Stimulated activated CD8-positive, alpha-beta memory T cell treated with anti-CD3 and anti-CD28 coated beads, Interleukin-15, amount 100 ng/mL, for 4 hours (primary cell): Measurements from ENCODE around the gene QKI.
"Not testable (repeated sequence)": the region's sequence is repeated elsewhere in the genome, so short reads cannot be mapped to it uniquely, and the experiment has no call there.

Source experiments
- DNase-seq, 2 donors: peaks; one replicate each; pipeline ENCODE4 v3.0.0-alpha.2; 2020; ENCODE audit warnings: low read depth in 2 of 2

Gene QKI

DNA sequence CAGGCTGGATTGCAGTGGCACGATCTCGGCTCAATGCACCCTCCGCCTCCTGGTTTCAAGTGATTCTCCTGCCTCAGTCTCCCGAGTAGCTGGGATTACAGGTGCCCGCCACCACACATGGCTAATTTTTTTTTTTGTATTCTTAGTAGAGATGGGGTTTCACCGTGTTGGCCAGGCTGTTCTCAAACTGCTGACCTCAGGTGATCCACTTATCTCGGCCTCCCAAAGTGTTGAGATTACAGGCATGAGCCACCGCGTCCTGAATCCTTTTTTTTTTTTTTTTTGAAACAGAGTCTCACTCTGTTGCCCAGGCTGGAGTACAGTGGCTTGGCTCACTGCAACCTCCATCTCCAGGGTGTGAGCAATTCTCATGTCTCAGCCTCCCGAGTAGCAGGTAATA is 24.9 kb downstream of the QKI start:
- DNase-seq = not testable (repeated sequence)

DNA sequence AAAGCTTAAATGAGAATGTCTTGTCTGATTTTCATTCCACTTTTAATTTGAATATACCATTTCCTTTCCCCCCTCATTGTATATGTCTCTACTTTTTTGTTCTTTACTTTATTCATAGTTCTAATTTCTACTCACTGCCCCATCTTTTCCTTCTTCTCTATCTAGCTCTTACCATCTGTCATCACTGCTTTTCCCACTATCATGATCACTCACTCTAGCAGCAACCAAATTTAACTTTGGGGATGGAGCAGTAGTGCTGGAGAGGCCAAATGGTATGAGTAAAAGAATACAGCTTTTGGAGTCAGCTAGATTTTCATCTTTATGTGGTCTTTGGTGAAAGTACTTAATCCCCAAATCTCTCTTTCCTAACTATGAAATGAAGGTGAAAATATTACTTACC is 25.5 kb downstream of the QKI start:
- no peak for DNase-seq

DNA sequence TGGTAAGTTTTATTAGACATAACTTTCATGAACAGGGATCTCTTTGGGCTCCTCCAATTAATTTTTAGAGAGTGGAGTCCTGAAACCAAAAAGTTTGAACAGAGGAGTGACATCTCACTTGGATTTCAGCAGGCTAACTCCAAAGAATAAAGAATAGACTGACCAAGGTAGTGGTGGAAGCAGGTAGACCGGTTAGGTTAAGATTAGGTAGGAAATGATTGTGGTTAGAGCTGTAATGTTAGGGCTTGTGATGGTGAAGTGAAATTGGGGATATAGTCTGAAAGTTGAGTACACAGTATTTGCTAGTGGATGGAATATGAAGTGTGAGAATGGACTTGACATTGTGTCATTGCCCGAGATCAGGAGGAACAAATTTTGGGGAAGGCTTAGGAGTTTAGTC is 27.8 kb downstream of the QKI start:
- DNase-seq = no peak

DNA sequence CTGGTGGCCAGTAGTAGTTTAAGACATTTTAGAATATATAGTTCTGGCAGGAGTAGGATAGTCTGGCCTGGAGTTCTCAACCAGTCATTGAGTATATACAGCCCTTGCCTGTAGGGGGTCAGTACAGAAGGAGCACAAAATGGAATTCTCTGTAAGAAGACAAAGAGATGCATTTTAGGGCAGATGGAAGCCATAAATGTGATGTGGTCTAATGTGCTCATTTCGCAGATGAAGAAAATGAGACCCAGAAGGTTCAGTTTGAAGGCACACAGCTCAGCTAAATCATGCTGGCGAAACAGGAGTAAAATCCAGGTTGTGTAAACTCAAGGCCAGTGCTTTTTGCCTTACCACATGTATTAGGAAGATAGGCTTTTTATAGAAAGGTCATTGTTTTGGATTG is 29.6 kb downstream of the QKI start:
- DNase-seq = no peak

DNA sequence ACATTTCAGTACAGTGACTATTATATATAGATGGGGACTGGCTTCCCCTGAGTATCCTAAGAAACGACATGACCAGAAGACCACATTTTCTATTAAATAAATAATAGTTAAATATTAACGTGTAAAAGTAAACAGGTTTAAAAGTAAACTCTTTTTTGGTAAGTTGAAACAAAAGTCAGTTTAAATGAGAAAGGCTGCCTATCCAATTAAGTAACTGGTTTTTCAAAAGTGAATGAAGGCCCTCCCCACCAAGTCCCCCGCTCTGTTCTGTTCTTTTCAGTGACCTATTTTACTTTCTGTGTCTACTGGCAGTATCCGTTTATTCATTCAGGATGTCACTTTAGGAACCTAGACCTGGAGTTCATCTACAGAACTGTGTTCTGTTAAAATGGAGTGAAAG is 32.0 kb downstream of the QKI start:
- no peak for DNase-seq

DNA sequence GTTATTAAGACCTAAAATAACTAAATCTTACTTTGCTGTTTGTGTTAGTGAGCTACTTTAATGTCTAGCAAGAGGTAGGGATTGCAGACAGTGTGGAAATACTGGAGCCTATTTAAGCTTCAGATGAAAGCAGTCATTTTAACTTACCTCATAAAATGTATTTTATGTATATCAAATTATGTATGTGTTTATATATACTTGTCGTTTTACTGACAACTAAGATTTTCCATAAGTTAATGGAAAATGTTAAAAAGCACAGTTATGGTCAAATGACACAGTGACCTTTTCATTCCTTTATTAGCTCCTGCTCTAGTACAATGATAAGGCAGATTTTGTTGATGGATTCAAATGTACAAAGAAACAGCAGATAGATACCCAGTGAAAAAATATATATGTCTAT is 34.6 kb downstream of the QKI start:
- no peak for DNase-seq

DNA sequence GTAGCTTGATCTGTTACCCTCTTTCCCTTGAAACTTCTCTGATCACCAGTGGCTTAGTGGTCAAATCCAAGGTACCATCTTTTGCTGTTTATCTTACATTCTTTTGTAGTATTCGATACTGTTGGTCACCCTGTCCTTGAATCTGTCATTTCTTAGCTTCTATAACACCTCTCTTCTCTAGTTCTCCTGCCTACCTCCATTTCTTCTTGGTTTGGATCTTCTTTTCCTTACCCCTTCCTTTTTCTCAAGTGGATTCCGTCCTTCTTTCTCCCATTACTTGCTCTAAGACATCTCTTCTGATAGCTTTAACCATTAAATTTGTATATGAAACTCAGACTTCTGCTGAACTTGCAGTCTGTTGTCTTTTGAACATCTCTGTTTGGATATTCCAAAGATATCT is 39.9 kb downstream of the QKI start:
- DNase-seq = no peak

DNA sequence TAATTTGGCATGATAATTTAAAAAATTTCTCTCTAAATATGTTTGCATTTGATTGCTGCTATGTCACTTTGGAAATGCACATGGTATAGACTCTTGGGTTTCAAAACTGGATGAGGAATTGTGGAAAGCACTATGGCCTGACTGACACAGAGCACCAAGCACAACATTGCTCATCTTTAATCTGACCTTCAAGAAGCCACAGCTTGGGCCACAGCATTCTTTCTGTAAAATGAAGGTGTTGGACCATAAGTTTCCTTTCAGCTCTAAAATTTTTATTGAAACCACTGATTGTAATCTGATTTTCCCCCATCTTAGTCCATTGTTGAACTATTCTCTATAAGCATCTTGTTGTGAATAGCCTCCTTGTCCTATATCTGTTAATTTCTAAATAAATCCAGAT is 41.0 kb downstream of the QKI start:
- DNase-seq = no peak

DNA sequence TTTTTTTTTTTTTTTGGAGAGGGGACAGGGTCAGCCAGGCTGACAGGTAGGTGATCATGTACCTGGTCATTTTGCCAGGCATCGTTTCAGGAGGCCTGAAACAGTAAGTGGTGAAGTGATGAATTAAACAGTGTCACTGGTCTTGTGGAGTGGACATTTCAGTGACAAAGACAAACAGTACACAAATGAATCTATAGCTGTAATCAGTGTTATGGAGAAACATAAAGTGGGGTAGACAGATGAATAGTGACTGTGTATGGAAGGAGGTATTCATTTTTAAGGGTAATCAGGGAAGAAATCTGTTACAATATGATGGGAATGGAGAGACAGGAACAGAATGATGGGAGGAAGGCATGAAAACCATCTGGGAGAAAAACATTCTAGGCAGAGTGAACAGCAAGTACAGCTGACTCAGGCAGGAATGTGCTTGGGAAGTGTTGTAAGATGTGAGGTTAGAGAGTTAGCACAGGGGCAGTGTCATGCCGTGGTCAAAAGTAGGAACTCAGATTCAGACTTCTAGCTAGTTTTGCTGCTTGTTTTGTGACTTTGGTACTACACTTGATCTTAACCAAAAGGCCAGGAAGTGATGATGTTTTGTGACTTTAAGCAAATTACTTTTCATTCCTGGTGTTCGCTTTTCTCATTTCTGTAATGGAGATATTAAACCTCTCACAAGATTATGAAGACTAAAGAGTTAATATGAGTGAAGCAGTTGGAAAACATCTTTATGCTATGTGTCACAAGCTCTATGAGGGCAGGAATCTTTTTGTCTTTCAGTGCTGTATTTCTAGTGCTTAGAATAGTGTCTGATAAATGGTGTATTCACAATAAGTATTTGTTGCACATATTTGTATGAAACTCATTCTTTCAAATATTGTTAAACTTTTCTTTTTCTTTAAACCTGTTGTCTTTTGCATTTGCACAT is 43.4 kb downstream of the QKI start:
- DNase-seq = no peak

DNA sequence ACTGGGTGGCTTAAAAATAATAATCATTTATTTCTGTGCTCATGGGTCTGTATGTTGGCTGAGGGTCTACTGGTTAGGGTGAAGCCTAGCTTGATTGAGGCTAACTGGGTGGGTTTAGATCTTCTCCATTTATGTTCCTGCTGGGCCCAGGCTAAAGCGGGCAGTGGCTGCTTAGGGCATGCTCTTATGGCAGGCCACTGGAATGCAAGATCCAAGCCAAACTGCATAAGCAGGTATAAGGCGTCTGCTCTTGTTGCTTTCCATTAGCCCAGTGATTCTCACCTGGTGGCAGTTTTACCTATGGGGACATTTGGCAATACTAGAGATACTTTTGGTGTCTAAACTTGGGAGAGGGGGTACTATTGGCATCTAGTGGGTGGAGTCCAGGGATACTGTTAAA is 44.5 kb downstream of the QKI start:
- DNase-seq = no peak

DNA sequence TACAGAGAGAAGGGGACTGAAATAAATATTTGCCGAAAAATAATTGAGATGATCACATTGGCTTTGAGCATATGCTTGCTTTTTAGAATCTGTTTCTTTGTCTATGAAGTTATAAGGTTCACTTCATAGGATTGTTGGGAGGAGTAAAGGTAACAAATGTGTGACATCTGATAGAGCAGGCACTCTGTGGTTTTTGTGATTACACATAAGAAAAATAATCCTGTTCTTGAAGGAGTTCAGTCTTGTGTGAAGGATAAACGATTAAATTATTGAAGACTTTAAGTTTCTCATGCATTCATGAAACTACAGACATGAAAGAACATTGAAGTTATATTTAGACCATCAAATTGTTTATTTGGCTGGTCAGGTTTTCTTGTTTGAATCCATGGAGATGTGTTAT is 45.0 kb downstream of the QKI start:
- no peak for DNase-seq

DNA sequence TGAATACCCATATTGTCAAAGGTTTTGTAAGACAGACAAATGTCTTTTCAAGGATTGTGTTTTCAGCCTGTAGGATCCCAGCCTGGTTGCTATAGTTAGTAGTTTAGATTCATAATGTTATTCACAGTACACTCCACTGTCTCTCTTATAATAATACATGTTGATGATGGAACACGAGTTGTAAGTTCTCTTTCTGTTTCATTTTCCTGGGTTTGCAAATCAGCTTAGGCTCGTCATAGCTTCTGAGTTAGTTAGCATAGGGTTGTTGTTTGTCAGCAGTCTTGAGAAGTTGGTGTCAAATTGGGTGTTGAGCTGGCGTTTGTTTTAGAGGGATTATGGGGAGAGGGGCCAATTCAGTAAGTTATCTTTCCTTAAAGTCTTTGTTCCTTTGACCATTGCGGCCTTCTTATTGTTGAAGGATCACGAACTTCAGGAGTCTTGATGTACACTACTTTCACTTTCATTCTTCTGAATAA is 45.8 kb downstream of the QKI start:
- no peak for DNase-seq

DNA sequence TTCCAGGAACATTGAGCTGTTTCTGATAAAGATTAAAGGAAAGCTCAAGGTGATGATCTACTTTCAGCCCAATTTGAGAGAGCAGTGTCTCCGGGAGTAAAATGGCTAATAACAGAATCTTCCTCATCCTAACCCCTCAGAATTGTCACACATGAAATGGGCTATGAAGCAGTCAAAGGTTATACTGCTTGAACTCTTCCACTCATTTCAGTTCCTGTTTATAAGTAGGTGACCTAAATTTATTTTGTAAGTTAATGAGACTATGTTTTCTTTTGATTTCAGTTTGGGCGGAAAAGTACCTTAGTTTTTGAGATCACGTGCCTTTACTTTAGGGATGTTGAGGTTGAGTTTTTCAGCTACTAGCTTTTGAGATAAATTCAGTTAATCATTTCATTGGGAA is 47.2 kb downstream of the QKI start:
- DNase-seq = no peak

DNA sequence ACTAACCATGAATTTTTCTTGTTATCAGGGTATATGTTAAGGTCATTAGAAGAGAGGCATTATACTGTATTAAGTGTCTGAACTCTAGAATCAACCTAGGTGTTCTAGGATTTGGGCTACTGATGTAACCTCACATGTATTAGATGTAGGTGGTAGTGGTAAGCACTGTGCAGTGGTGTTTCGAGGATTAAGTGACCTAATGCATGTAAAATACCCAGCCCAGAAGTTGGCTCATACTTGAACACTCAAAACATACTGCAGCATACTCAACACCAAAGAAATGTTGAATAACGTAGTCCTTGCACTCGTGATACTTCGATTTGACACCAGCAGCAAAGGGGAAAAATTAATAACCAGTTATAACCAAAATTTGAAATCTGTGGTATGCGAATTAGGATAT is 48.7 kb downstream of the QKI start:
- DNase-seq = no peak

DNA sequence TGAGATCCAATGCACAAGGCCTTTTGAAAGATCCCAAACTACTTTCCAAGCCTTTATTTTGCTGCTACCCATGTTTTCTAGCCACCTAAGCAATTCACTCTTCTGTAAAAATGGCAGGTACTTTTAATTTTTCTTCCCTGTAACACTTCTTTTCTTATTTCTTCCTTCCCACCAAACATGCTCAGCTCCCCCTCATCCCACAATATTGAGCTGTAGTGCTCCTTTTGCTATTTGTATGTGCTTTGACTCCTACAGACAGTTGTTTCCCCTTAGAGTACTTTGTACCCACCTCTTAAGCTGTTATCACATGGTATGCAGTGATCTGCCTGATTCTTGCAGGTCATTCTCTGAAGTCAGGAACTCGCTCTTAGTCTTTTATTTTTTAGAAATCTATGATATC is 49.3 kb downstream of the QKI start:
- no peak for DNase-seq

DNA sequence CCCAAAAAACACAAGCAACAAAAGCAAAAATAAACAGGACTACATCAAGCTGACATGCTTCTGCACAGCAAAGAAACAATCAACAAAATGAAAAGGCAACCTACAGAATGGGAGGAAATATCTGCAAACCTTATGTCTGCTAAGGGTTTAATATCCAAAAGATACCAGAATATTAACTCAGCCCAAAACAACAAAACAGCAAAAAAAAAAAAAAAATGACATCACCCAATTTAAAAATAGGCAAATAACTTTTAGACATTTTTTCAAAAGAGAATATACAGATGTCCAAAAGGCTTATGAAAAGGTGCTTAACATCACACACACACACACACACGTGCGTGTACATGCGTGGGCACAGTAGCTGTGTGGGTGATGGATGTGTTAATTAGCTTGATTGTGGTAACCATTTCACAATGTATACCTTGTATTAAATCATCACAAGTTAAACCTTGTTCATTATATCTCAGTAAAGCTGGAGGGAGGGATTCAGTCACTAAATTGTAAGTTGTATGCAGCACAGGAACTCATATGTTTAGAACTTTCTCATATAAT is 52.4 kb downstream of the QKI start:
- no peak for DNase-seq

DNA sequence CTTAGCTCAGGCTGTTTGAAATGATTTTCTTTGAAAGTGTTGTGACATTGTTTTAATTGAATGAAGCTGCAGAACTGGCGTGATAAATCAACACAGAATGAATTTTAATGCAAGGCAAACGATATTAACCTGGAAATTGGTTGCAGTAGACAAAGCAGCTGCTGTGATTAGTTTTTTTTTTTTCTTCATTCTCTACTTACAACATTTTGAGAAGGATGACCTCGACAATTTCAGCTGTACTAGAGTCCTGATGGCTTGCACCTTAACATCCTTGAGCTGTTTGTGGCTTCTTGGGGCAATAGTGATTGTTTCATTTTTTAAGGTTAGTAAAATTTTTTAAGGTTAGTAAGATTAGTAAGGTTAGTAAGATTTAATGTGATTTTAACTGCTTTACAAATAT is 54.2 kb downstream of the QKI start:
- no peak for DNase-seq

DNA sequence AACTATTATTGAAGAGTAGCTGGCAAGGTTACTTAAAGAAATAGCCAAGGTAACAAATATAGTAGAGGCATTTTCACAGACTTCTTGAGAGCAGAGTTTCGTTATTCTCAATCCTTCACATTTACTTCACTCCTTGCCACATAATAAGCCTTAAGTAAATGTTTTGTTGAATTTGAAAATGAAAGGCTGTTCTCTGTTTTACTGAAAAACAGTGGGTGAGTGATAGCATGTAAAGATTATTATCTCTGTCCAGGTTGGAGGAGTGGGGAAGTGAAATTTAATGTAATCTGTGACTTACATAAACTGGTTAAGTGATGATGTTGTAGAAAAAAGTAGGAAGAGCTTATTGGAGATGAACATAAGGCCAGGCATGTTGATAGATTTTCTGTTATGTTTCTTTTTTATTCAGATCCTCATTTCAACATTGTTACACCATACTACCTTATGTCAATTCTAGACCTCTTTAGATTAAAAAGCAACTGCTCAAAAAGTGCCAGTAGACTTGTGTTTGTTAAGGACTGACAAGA is 55.0 kb downstream of the QKI start:
- no peak for DNase-seq

DNA sequence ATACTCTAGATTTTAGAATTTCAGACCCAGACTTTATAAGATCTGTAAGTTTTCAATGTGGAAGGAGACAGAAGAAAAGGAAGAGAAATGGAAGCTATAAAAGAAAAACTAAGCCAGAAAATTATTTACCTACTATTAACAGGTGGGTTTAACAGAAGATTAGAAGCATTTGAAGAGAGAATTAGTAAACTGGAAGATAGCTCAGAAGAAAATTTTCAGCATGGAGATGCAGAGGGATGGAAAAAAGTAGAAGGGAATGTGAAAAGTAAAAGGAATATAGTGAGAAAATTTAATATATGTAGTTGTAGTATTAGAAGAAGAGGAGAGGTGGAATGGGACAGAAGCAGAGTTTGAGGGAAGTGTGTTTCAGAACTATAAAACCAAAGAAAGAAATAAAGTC is 56.1 kb downstream of the QKI start:
- DNase-seq = no peak

DNA sequence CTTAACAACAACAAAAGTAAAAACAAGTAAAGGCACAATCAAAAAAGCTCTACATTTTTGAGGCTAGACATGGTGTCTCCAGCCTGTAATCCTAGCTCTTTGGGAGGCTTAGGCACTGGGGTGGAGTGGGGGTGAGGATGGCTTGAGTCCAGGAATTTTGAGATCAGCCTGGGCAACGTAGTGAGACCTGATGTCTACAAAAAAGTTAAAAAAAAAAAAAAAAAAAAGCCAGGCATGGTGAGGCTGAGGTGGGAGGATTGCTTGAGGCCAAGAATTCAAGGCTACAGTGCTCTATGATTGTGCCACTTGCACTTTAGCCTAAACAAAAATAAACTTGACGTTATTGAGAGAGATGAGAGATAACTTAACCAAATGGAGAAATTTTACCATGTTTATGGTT is 60.1 kb downstream of the QKI start:
- no peak for DNase-seq

DNA sequence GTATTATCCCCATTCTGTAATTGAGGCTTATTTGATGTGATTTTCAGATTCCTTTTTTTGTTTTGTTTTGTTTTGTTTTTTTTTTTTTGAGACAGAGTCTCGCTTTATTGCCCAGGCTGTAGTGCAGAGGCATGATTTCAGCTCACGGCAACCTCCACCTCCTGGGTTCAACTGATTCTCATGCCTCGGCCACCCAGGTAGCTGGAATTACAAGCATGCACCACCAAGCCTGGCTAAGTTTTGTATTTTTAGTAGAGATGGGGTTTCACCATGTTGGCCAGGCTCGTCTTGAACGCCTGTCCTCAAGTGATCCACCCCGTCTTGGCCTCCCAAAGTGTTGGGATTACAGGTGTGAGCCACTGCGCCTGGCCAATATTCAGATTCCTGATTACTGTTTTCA is 62.4 kb downstream of the QKI start:
- not testable (repeated sequence) for DNase-seq

DNA sequence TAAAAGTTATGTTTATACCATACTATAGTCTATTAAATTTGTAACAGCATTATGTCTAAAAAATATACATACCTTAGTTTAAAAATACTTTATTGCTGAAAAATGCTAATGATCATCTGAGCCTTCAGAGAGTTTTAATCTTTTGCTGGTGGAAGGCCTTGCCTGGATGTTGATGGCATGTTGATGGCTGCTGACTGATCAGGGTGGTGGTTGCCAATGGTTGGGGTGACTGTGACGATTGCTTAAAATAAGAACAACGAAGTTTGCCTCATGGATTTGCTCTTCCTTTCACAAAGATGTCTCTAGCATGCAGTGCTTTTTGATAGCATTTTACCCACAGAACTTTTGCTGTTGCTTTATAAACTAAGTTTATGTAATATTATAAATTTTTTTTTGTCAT is 68.6 kb downstream of the QKI start:
- DNase-seq = no peak

DNA sequence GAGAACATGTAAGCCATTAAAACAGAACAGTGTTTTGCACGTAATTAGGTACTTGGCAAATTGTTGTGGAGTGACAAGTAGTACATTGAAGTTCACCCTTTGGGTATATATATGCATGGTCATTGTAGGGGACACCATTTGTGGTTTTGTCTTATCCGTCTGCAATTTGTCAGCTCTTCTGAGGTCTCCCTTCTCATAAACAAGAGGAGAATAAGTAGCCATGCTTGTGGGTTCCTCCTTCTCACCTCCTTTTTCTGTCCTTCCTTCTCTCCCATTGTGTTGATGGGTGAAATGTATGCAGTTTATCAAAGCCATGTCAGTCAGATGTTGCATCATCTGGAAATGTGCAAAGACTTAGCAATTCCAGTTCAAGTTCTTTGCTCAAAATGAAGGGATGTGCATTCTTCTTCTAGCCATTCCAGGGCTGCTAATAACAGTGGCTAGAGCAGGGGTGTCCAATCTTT is 70.9 kb downstream of the QKI start:
- no peak for DNase-seq
